BLaER1 treated with 17β-estradiol and CSF1 and Interleukin-3, amounts not matched to agents 10 nM and 100 nM (cell line): Measurements from ENCODE around the gene BRF1.

Experiments
- H3K27ac ChIP-seq, 11 experiments: shearing (Covaris generic); formaldehyde crosslinking; 2 replicates each; pipeline ENCODE4 v1.8.1; 2022
- H3K27me3 ChIP-seq, 11 experiments: shearing (Covaris generic); formaldehyde crosslinking; 2 replicates each; pipeline ENCODE4 v1.8.1; 2022
- H3K36me3 ChIP-seq, 11 experiments: shearing (Covaris generic); formaldehyde crosslinking; 2 replicates each; pipeline ENCODE4 v1.8.1; 2022
- H3K4me1 ChIP-seq, 10 experiments: shearing (Covaris generic); formaldehyde crosslinking; 2 replicates each; pipeline ENCODE4 v1.8.1; 2022
- H3K4me2 ChIP-seq, 11 experiments: shearing (Covaris generic); formaldehyde crosslinking; 2 replicates each; pipeline ENCODE4 v1.8.1; 2022
- H3K4me3 ChIP-seq, 10 experiments: shearing (Covaris generic); formaldehyde crosslinking; 2 replicates each; pipeline ENCODE4 v1.8.1; 2022
- H3K9ac ChIP-seq, 11 experiments: shearing (Covaris generic); formaldehyde crosslinking; 2 replicates each; pipeline ENCODE4 v1.8.1; 2022
- H3K9me3 ChIP-seq, 11 experiments: shearing (Covaris generic); formaldehyde crosslinking; replicated peaks in 1 of 11; 2 replicates each; pipeline ENCODE4 v1.8.1; 2022
- H4K20me1 ChIP-seq, 11 experiments: shearing (Covaris generic); formaldehyde crosslinking; 2 replicates each; pipeline ENCODE4 v1.8.1; 2022
- Cebpa-rat ChIP-seq, 11 experiments: shearing (Covaris generic); IDR thresholded peaks; 2 replicates each; pipeline ENCODE4 v1.8.1; 2022

BRF1 gene

GRCh38 chr14:105203057-105203531, 97.7 kb downstream of the BRF1 start:
- Histone ChIP-seq H3K27me3 (peaks cover 0 to 21% (median 0%) of the 10 kb centered on the region in 11 experiments; a peak in 4 of 22 replicates), H3K9me3 (no peaks in the 10 kb centered on the region), H3K4me2 (peak overlapping the region; percentile 85 to 100 (median 96)), H3K9ac (peak overlapping the region in 5 of 11 experiments; percentile 26 to 66 (median 57); a peak in 9 of 22 replicates), H3K4me1 (peaks cover 52 to 98% (median 95%) of the 10 kb centered on the region in 10 experiments), H4K20me1 (peaks cover 0 to 82% (median 52%) of the 10 kb centered on the region in 11 experiments; a peak in 19 of 22 replicates), H3K4me3 (no peak overlapping the region), H3K27ac (no peak overlapping the region; a peak in 1 of 22 replicates), H3K36me3 (no peaks in the 10 kb centered on the region)
- TF ChIP-seq Cebpa-rat (IDR thresholded peaks at IDR 0.05) = no peak

- Histone ChIP-seq H3K9ac (peak overlapping the region; percentile 33 to 66 (median 50); a peak in 19 of 22 replicates), H3K4me2 (peak overlapping the region; percentile 85 to 100 (median 96)), H3K9me3 (no peaks in the 10 kb centered on the region), H3K36me3 (no peaks in the 10 kb centered on the region), H3K27me3 (peaks cover 0 to 21% (median 0%) of the 10 kb centered on the region in 11 experiments; a peak in 7 of 22 replicates), H3K4me1 (peaks cover 63 to 100% (median 97%) of the 10 kb centered on the region in 10 experiments), H4K20me1 (peaks cover 0 to 74% (median 45%) of the 10 kb centered on the region in 11 experiments; a peak in 19 of 22 replicates), H3K4me3 (peak overlapping the region in 8 of 10 experiments; percentile 3 to 56 (median 26); a peak in 11 of 20 replicates), H3K27ac (peak overlapping the region in 10 of 11 experiments; percentile 3 to 63 (median 54); a peak in 16 of 22 replicates)
- TF ChIP-seq Cebpa-rat (IDR thresholded peaks at IDR 0.05) = no peak
Measured at GRCh38 chr14:105201925-105202513, 98.8 kb downstream of the BRF1 start.

- no peak for TF ChIP-seq Cebpa-rat (IDR thresholded peaks at IDR 0.05)
- peaks cover 68 to 100% (median 98%) of the 10 kb centered on the region in 10 experiments for H3K4me1 ChIP-seq
- peaks cover 0 to 28% (median 4%) of the 10 kb centered on the region in 11 experiments; a peak in 11 of 22 replicates for H3K27me3 ChIP-seq
- H3K27ac ChIP-seq = peak overlapping the region in 10 of 11 experiments; percentile 3 to 63 (median 54); a peak in 17 of 22 replicates
- H3K4me3 ChIP-seq = peak overlapping the region in 7 of 10 experiments; percentile 11 to 56 (median 33); a peak in 12 of 20 replicates
- H4K20me1 ChIP-seq = peaks cover 0 to 68% (median 41%) of the 10 kb centered on the region in 11 experiments; a peak in 19 of 22 replicates
- H3K9ac ChIP-seq = peak overlapping the region in 10 of 11 experiments; percentile 33 to 66 (median 52); a peak in 17 of 22 replicates
- peak overlapping the region; percentile 85 to 100 (median 96) for H3K4me2 ChIP-seq
- no peaks in the 10 kb centered on the region for H3K36me3 ChIP-seq
- no peaks in the 10 kb centered on the region for H3K9me3 ChIP-seq
Measured at GRCh38 chr14:105201156-105201924, 99.5 kb downstream of the BRF1 start.

GRCh38 chr14:105200641-105201040, 100.2 kb downstream of the BRF1 start:
- Histone ChIP-seq H3K9ac (peak overlapping the region in 3 of 11 experiments; percentile 44 to 66 (median 65); a peak in 3 of 22 replicates), H4K20me1 (peaks cover 0 to 67% (median 36%) of the 10 kb centered on the region in 11 experiments; a peak in 19 of 22 replicates), H3K36me3 (no peaks in the 10 kb centered on the region), H3K4me2 (peak overlapping the region; percentile 85 to 100 (median 96)), H3K4me3 (0 out of 20 replicates have a peak overlapping the region, but pooled peaks of 2 of the 10 experiments have one; percentile 11 to 20), H3K27me3 (peaks cover 0 to 35% (median 7%) of the 10 kb centered on the region in 11 experiments; a peak in 11 of 22 replicates), H3K9me3 (no peaks in the 10 kb centered on the region), H3K4me1 (peaks cover 75 to 100% (median 99%) of the 10 kb centered on the region in 10 experiments), H3K27ac (no peak overlapping the region)
- TF ChIP-seq Cebpa-rat (IDR thresholded peaks at IDR 0.05) = no peak

GRCh38 chr14:105200074-105200473, 100.7 kb downstream of the BRF1 start:
- Histone ChIP-seq H3K4me3 (no peak overlapping the region), H3K36me3 (no peaks in the 10 kb centered on the region), H3K4me2 (peak overlapping the region; percentile 85 to 100 (median 96); a peak in 20 of 22 replicates), H3K27ac (no peak overlapping the region), H3K4me1 (peaks cover 81 to 100% (median 99%) of the 10 kb centered on the region in 10 experiments), H3K27me3 (peaks cover 0 to 35% (median 7%) of the 10 kb centered on the region in 11 experiments; a peak in 11 of 22 replicates), H4K20me1 (peaks cover 0 to 67% (median 31%) of the 10 kb centered on the region in 11 experiments; a peak in 18 of 22 replicates), H3K9ac (no peak overlapping the region), H3K9me3 (no peaks in the 10 kb centered on the region)
- no peak for TF ChIP-seq Cebpa-rat (IDR thresholded peaks at IDR 0.05)

GRCh38 chr14:105199093-105199492, 101.7 kb downstream of the BRF1 start:
- Histone ChIP-seq H3K36me3 (no peaks in the 10 kb centered on the region), H3K9me3 (no peaks in the 10 kb centered on the region), H3K27ac (no peak overlapping the region), H3K27me3 (peaks cover 0 to 31% (median 7%) of the 10 kb centered on the region in 11 experiments; a peak in 11 of 22 replicates), H3K9ac (no peak overlapping the region), H3K4me3 (no peak overlapping the region), H3K4me1 (peaks cover 91 to 100% (median 99%) of the 10 kb centered on the region in 10 experiments), H4K20me1 (peaks cover 0 to 63% (median 24%) of the 10 kb centered on the region in 11 experiments; a peak in 18 of 22 replicates), H3K4me2 (peak overlapping the region; percentile 85 to 100 (median 97); a peak in 21 of 22 replicates)
- no peak for TF ChIP-seq Cebpa-rat (IDR thresholded peaks at IDR 0.05)

GRCh38 chr14:105198588-105198987, 102.2 kb downstream of the BRF1 start:
- Histone ChIP-seq H3K9me3 (no peaks in the 10 kb centered on the region), H3K27me3 (peaks cover 0 to 30% (median 7%) of the 10 kb centered on the region in 11 experiments; a peak in 11 of 22 replicates), H3K9ac (no peak overlapping the region), H3K4me1 (peaks cover 96 to 100% (median 99%) of the 10 kb centered on the region in 10 experiments), H3K4me2 (peak overlapping the region; percentile 85 to 100 (median 97); a peak in 20 of 22 replicates), H4K20me1 (peaks cover 0 to 58% (median 19%) of the 10 kb centered on the region in 11 experiments; a peak in 17 of 22 replicates), H3K36me3 (no peaks in the 10 kb centered on the region), H3K27ac (no peak overlapping the region), H3K4me3 (no peak overlapping the region)
- TF ChIP-seq Cebpa-rat (IDR thresholded peaks at IDR 0.05) = no peak

GRCh38 chr14:105197211-105197641, 103.6 kb downstream of the BRF1 start:
- no peak for TF ChIP-seq Cebpa-rat (IDR thresholded peaks at IDR 0.05)
- no peak overlapping the region for H3K27ac ChIP-seq
- H3K4me3 ChIP-seq = no peak overlapping the region; a peak in 1 of 20 replicates
- peaks cover 0 to 30% (median 7%) of the 10 kb centered on the region in 11 experiments; a peak in 11 of 22 replicates for H3K27me3 ChIP-seq
- peak overlapping the region; percentile 85 to 100 (median 97) for H3K4me2 ChIP-seq
- no peaks in the 10 kb centered on the region for H3K36me3 ChIP-seq
- H4K20me1 ChIP-seq = peaks cover 0 to 45% (median 14%) of the 10 kb centered on the region in 11 experiments; a peak in 17 of 22 replicates
- H3K9me3 ChIP-seq = no peaks in the 10 kb centered on the region
- peaks cover 96 to 98% (median 98%) of the 10 kb centered on the region in 10 experiments for H3K4me1 ChIP-seq
- no peak overlapping the region for H3K9ac ChIP-seq
